GM18861 (cell line): Measurements from ENCODE around the gene PCDHGA12.
"Not testable (repeated sequence)": the region's sequence is repeated elsewhere in the genome, so short reads cannot be mapped to it uniquely, and the experiment has no call there.

ENCODE experiments used
- ATAC-seq: cut with Tn5 transposase; IDR thresholded peaks from one replicate; pipeline ENCODE4 v1.9.1; 2021; ENCODE audit not compliant: unreplicated experiment

Gene PCDHGA12

DNA sequence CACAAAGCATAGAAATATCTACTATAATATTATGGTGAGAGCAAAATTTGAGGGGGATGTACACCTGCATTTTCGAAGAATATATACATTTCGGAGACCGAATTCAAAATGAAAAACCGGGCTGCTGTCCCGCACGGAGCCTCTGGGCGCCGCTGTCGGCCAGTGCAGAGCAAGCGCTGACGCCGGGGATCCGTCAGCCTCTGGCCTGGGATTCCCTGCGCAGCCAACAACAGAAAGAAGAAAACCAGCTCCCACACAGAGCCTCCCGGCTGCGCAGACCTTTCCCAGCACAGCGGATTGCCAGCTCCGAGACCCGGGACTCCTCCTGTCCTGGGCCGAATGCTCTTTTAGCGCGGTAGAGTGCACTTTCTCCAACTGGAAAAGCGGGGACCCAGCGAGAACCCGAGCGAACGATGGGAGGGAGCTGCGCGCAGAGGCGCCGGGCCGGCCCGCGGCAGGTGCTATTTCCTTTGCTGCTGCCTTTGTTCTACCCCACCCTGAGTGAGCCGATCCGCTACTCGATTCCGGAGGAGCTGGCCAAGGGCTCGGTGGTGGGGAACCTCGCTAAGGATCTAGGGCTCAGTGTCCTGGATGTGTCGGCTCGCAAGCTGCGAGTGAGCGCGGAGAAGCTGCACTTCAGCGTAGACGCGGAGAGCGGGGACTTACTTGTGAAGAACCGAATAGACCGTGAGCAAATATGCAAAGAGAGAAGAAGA lies 22.4 kb upstream of the PCDHGA12 start, which contains the start of gene PCDHGB6:
TSS of gene PCDHGB6 (plus strand) at position 232 of the 716 bp plus-strand sequence. CDS start at position 414, 182 bp downstream.
- ATAC-seq: peak; percentile 40

GRCh38 chr5:141409598-141410306 lies 20.6 kb upstream of the PCDHGA12 start:
- ATAC-seq: no peak

GRCh38 chr5:141411575-141411974 lies 18.7 kb upstream of the PCDHGA12 start:
- no peak for ATAC-seq

DNA sequence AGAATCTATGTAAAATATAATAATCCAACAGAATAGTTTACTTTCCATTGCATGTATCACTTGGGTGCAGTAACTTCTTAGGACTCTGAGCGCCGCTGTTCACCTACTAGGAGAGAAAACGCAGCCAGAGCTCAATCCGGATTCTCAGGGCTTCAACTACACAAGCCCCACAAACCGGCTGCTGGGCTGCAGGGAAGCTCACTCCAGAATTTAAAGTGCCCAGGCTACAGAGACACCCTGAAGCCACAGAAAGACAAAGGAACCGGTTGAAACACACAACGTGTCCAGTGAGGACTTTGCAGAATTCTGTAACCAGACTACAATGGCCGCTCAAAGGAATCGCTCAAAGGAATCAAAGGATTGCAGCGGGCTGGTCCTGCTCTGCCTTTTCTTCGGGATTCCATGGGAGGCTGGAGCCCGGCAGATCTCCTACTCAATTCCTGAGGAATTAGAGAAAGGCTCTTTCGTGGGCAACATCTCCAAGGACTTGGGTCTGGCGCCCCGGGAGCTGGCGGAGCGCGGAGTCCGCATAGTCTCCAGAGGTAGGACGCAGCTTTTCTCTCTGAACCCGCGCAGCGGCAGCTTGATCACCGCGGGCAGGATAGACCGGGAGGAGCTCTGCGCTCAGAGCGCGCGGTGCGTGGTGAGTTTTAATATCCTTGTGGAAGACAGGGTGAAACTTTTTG lies 17.3 kb upstream of the PCDHGA12 start, which contains the start of gene PCDHGA10:
TSS of gene PCDHGA10 (plus strand) at position 134 of the 686 bp plus-strand sequence. CDS start at position 323, 189 bp downstream.
- peak; percentile 81 for ATAC-seq

GRCh38 chr5:141413540-141414069 lies 16.7 kb upstream of the PCDHGA12 start:
- ATAC-seq: no peak

- not testable (repeated sequence) for ATAC-seq
These were observed 15.6 kb upstream of the PCDHGA12 start for GRCh38 chr5:141414548-141415274.

DNA sequence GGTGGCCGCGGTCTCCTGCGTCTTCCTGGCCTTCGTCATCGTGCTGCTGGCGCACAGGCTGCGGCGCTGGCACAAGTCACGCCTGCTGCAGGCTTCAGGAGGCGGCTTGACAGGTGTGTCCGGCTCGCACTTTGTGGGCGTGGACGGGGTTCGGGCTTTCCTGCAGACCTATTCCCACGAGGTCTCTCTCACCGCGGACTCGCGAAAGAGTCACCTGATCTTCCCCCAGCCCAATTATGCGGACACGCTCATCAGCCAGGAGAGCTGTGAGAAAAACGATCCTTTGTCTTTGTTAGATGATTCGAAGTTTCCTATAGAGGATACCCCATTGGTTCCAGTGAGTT lies 15.1 kb upstream of the PCDHGA12 start:
- not testable (repeated sequence) for ATAC-seq

GRCh38 chr5:141417494-141418172 lies 12.7 kb upstream of the PCDHGA12 start, which contains the start of gene PCDHGB7:
Gene PCDHGB7, plus strand, starts transcription at chr5:141417677. Its CDS starts 183 bp downstream, at chr5:141417860.
- peak; percentile 67 for ATAC-seq

GRCh38 chr5:141419074-141419880 lies 11.0 kb upstream of the PCDHGA12 start:
- no peak for ATAC-seq

DNA sequence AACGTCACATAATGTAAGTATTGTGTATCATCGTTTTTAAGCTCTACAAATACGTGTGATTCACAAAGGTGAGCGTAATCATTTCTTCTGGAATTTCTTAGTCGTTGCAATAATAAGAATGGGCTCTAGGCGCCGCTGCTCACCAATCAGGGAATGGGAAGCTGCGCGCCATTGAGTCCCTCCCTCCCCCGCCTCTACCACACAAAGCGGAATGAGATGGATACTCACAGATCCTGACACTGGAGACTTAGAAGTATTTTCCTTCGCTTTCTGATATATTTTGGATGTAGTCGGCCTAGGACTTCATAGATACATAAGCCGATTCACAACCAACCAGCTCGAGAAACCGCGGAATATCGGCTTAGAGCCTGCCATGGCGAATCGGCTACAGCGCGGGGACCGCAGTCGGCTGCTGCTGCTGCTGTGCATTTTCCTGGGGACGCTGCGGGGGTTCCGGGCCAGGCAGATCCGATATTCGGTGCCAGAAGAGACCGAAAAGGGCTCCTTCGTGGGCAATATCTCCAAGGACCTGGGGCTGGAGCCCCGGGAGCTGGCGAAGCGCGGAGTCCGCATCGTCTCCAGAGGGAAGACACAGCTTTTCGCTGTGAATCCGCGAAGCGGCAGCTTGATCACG lies 9.3 kb upstream of the PCDHGA12 start, which contains the start of gene PCDHGA11:
TSS of gene PCDHGA11 (plus strand) at position 197 of the 634 bp plus-strand sequence. CDS start at position 374, 177 bp downstream.
- no peak for ATAC-seq

- ATAC-seq: no peak
These were observed 8.8 kb upstream of the PCDHGA12 start for GRCh38 chr5:141421489-141421855.

GRCh38 chr5:141422742-141423291 lies 7.5 kb upstream of the PCDHGA12 start:
- ATAC-seq: no peak

DNA sequence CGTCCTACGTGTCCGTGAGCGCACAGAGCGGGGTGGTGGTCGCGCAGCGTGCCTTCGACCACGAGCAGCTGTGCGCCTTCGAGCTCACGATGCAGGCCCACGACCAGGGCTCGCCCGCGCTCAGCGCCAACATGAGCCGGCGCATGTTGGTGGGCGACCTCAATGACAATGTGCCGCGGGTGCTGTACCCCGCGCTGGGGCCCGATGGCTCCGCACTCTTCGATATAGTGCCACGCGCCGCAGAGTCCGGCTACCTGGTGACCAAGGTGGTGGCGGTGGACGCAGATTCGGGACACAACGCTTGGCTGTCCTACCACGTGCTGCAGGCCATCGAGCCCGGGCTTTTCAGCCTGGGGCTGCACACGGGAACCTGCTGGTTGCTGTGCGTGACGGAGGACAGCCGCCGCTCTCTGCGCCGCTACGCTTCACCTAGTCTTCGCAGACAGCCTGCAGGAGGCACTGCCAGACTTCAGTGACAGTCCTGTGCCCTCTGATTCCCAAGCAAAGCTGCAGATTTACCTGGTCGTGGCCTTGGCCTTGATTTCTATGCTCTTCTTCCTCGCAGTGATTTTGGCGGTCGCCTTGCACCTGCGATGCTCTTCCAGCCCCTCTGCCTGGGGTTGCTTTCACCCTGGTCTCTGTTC lies 2.4 kb upstream of the PCDHGA12 start:
- ATAC-seq: no peak

- ATAC-seq: no peak
These were observed 979 bp downstream of the PCDHGA12 start for GRCh38 chr5:141431286-141431685.

DNA sequence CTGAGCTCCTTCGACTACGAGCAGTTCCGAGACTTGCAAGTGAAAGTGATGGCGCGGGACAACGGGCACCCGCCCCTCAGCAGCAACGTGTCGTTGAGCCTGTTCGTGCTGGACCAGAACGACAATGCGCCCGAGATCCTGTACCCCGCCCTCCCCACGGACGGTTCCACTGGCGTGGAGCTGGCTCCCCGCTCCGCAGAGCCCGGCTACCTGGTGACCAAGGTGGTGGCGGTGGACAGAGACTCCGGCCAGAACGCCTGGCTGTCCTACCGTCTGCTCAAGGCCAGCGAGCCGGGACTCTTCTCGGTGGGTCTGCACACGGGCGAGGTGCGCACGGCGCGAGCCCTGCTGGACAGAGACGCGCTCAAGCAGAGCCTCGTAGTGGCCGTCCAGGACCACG lies 2.0 kb downstream of the PCDHGA12 start:
- not testable (repeated sequence) for ATAC-seq

DNA sequence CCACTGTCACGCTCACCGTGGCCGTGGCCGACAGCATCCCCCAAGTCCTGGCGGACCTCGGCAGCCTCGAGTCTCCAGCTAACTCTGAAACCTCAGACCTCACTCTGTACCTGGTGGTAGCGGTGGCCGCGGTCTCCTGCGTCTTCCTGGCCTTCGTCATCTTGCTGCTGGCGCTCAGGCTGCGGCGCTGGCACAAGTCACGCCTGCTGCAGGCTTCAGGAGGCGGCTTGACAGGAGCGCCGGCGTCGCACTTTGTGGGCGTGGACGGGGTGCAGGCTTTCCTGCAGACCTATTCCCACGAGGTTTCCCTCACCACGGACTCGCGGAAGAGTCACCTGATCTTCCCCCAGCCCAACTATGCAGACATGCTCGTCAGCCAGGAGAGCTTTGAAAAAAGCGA lies 2.4 kb downstream of the PCDHGA12 start:
- ATAC-seq: not testable (repeated sequence)

GRCh38 chr5:141434006-141434405 lies 3.7 kb downstream of the PCDHGA12 start:
- ATAC-seq: no peak

GRCh38 chr5:141437221-141437620 lies 6.9 kb downstream of the PCDHGA12 start:
- no peak for ATAC-seq
